ENCODE data around the gene SASH1.

- TF ChIP-seq, protein P1, sequence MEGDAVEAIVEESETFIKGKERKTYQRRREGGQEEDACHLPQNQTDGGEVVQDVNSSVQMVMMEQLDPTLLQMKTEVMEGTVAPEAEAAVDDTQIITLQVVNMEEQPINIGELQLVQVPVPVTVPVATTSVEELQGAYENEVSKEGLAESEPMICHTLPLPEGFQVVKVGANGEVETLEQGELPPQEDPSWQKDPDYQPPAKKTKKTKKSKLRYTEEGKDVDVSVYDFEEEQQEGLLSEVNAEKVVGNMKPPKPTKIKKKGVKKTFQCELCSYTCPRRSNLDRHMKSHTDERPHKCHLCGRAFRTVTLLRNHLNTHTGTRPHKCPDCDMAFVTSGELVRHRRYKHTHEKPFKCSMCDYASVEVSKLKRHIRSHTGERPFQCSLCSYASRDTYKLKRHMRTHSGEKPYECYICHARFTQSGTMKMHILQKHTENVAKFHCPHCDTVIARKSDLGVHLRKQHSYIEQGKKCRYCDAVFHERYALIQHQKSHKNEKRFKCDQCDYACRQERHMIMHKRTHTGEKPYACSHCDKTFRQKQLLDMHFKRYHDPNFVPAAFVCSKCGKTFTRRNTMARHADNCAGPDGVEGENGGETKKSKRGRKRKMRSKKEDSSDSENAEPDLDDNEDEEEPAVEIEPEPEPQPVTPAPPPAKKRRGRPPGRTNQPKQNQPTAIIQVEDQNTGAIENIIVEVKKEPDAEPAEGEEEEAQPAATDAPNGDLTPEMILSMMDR (conservative IDR thresholded peaks at IDR 0.05; ENCODE audit: low read depth, low read length), result no peak
- no peak for TF ChIP-seq EZH2 (IDR thresholded peaks at IDR 0.05; ENCODE audit: low read length, unreplicated experiment)
Observed at GRCh38 chr6:148375401-148375800, 32.8 kb downstream of the SASH1 start.

All from PC-3 (cell line).